ENCODE results near the gene PDGFRA. TPM values are rescaled to one million over a fixed set of nuclear protein-coding genes. Genes with fewer than 3 reads are reported as not detected.
A peak's percentile ranks its signal among the peaks of the same experiment; 100 is the strongest.

Gene PDGFRA
- total RNA-seq, 1 donor from 2014 or later, result 2.1 TPM

- peaks cover 38% of the 10 kb centered on the region for H3K4me1 Mint-ChIP-seq
- no peak overlapping the region for H3K27ac Mint-ChIP-seq (ENCODE audit: unreplicated experiment)
- peak overlapping the region; percentile 88 for H3K4me3 Mint-ChIP-seq
- no peak for TF ChIP-seq CTCF (conservative IDR thresholded peaks at IDR 0.05)
- no peaks in the 10 kb centered on the region for H3K36me3 Mint-ChIP-seq (ENCODE audit: low read depth)
- no peak for DNase-seq (ENCODE audit: low read depth, low spot score)
- peaks cover 93% of the 10 kb centered on the region for H3K27me3 Mint-ChIP-seq (ENCODE audit: low read depth)
- H3K9me3 Mint-ChIP-seq, result no peaks in the 10 kb centered on the region
Observed at GRCh38 chr4:54224996-54225597, 4.0 kb upstream of the PDGFRA start.

GRCh38 chr4:54225598-54226403 is 3.3 kb upstream of the PDGFRA start:
- TF ChIP-seq CTCF (conservative IDR thresholded peaks at IDR 0.05), result no peak
- H3K27me3 Mint-ChIP-seq (ENCODE audit: low read depth), result peaks cover 97% of the 10 kb centered on the region
- no peak overlapping the region for H3K27ac Mint-ChIP-seq (ENCODE audit: unreplicated experiment)
- no peaks in the 10 kb centered on the region for H3K36me3 Mint-ChIP-seq (ENCODE audit: low read depth)
- no peaks in the 10 kb centered on the region for H3K9me3 Mint-ChIP-seq
- H3K4me1 Mint-ChIP-seq, result peaks cover 41% of the 10 kb centered on the region
- DNase-seq (ENCODE audit: low read depth, low spot score), result no peak
- H3K4me3 Mint-ChIP-seq, result peak overlapping the region; percentile 88

- H3K36me3 Mint-ChIP-seq (ENCODE audit: low read depth), result no peaks in the 10 kb centered on the region
- TF ChIP-seq CTCF (conservative IDR thresholded peaks at IDR 0.05), result no peak
- H3K27me3 Mint-ChIP-seq (ENCODE audit: low read depth), result peaks cover 99% of the 10 kb centered on the region
- no peaks in the 10 kb centered on the region for H3K9me3 Mint-ChIP-seq
- H3K4me3 Mint-ChIP-seq, result peak overlapping the region; percentile 88
- no peak for DNase-seq (ENCODE audit: low read depth, low spot score)
- peaks cover 42% of the 10 kb centered on the region for H3K4me1 Mint-ChIP-seq
- no peak overlapping the region for H3K27ac Mint-ChIP-seq (ENCODE audit: unreplicated experiment)
Observed at GRCh38 chr4:54226404-54227255, 2.5 kb upstream of the PDGFRA start.

- H3K27me3 Mint-ChIP-seq (ENCODE audit: low read depth), result peaks cover 99% of the 10 kb centered on the region
- peak overlapping the region; percentile 72 for H3K27ac Mint-ChIP-seq (ENCODE audit: unreplicated experiment)
- no peaks in the 10 kb centered on the region for H3K9me3 Mint-ChIP-seq
- H3K4me3 Mint-ChIP-seq, result peak overlapping the region; percentile 88
- no peak for TF ChIP-seq CTCF (conservative IDR thresholded peaks at IDR 0.05)
- peaks cover 42% of the 10 kb centered on the region for H3K4me1 Mint-ChIP-seq
- H3K36me3 Mint-ChIP-seq (ENCODE audit: low read depth), result no peaks in the 10 kb centered on the region
- peak; percentile 53 for DNase-seq (ENCODE audit: low read depth, low spot score)
Observed at GRCh38 chr4:54227256-54228055, 1.6 kb upstream of the PDGFRA start.

GRCh38 chr4:54228056-54228527 is 1.0 kb upstream of the PDGFRA start:
- no peaks in the 10 kb centered on the region for H3K9me3 Mint-ChIP-seq
- H3K36me3 Mint-ChIP-seq (ENCODE audit: low read depth), result no peaks in the 10 kb centered on the region
- H3K27me3 Mint-ChIP-seq (ENCODE audit: low read depth), result peaks cover 99% of the 10 kb centered on the region
- peak; percentile 76 for DNase-seq (ENCODE audit: low read depth, low spot score)
- peaks cover 42% of the 10 kb centered on the region for H3K4me1 Mint-ChIP-seq
- peak; percentile 76 for TF ChIP-seq CTCF (conservative IDR thresholded peaks at IDR 0.05)
- peak overlapping the region; percentile 88 for H3K4me3 Mint-ChIP-seq
- H3K27ac Mint-ChIP-seq (ENCODE audit: unreplicated experiment), result no peak overlapping the region
